ENCODE measurements around the gene HOATZ.
A peak's percentile ranks its signal among the peaks of the same experiment; 100 is the strongest.

HOATZ gene

GRCh38 chr11:111581341-111581740 lies 66.8 kb downstream of the HOATZ start:
- H3K36me3 ChIP-seq: no peaks in the 10 kb centered on the region
- no peaks in the 10 kb centered on the region for H3K9me3 ChIP-seq
- intact Hi-C loops (cut with DNase I; ENCODE audit: low total_unique reads): loop anchor here (5.0 kb wide), 1 partner anchor 196 kb away; no protein-coding TSS in a partner anchor
- no peaks in the 10 kb centered on the region for H3K27me3 ChIP-seq
- no peak for DNase-seq
- no peak overlapping the region for H3K27ac ChIP-seq
- peaks cover 0 to 4% (median 0%) of the 10 kb centered on the region in 4 donors for H3K4me1 ChIP-seq
- TF ChIP-seq CTCF (IDR thresholded peaks at IDR 0.05): no peak
- no peak overlapping the region for H3K4me3 ChIP-seq

GRCh38 chr11:111582163-111582562 lies 67.6 kb downstream of the HOATZ start:
- intact Hi-C loops (cut with DNase I; ENCODE audit: low total_unique reads): loop anchor here (5.0 kb wide), 1 partner anchor 195 kb away; no protein-coding TSS in a partner anchor
- H3K27ac ChIP-seq: no peak overlapping the region
- TF ChIP-seq CTCF (IDR thresholded peaks at IDR 0.05): no peak
- H3K4me1 ChIP-seq: peaks cover 0 to 4% (median 0%) of the 10 kb centered on the region in 4 donors
- DNase-seq: no peak
- H3K27me3 ChIP-seq: no peaks in the 10 kb centered on the region
- H3K4me3 ChIP-seq: no peak overlapping the region
- no peaks in the 10 kb centered on the region for H3K36me3 ChIP-seq
- H3K9me3 ChIP-seq: no peaks in the 10 kb centered on the region

DNA sequence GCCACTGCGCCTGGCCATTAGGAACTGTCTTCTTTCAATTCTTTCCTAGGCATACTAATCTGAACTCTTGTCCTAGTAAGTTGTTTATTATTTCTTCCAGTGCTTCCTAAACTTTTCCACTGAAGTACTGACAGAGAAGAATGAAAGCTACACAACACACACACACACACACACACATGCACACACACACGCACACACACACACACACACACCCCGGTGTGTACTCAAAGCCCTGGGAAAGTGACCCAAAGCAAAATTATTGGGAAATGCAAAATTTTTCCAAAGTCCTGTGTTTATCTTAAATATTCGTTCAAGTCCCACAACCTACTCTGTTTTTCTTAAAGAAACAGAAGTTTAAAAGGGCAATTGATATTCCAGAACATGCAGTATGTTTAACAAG lies 68.3 kb downstream of the HOATZ start:
- no peak for TF ChIP-seq CTCF (IDR thresholded peaks at IDR 0.05)
- H3K4me1 ChIP-seq: peaks cover 0 to 4% (median 0%) of the 10 kb centered on the region in 4 donors
- no peaks in the 10 kb centered on the region for H3K36me3 ChIP-seq
- no peak for DNase-seq
- H3K9me3 ChIP-seq: no peaks in the 10 kb centered on the region
- no peaks in the 10 kb centered on the region for H3K27me3 ChIP-seq
- no peak overlapping the region for H3K4me3 ChIP-seq
- no peak overlapping the region for H3K27ac ChIP-seq
- intact Hi-C loops (cut with DNase I; ENCODE audit: low total_unique reads): loop anchor here (5.0 kb wide), 1 partner anchor 194 kb away; no protein-coding TSS in a partner anchor

DNA sequence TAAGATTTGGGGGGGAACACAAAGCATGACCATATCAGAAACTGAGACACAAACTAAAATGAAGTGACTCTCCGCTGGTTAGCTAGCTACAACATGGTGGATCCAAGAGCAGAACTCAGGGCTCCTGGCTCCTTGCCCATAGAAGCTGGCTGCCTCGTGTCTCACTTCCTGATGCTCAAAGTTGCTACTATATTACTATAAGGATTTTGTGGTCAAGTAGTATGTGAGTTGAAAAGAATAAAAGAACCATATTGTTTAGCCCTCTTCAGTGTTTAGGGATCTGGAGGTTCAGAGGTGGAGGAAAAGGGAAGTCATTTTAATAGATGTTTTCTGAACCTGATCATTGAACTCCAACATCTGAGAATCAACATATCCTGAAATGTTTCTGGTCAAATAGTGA lies 70.8 kb downstream of the HOATZ start:
- intact Hi-C loops (cut with DNase I; ENCODE audit: low total_unique reads): no loop called here
- H3K36me3 ChIP-seq: no peaks in the 10 kb centered on the region
- no peak for TF ChIP-seq CTCF (IDR thresholded peaks at IDR 0.05)
- H3K27me3 ChIP-seq: no peaks in the 10 kb centered on the region
- peaks cover 0 to 4% (median 0%) of the 10 kb centered on the region in 4 donors for H3K4me1 ChIP-seq
- H3K9me3 ChIP-seq: no peaks in the 10 kb centered on the region
- no peak overlapping the region for H3K27ac ChIP-seq
- no peak overlapping the region for H3K4me3 ChIP-seq
- no peak for DNase-seq

DNA sequence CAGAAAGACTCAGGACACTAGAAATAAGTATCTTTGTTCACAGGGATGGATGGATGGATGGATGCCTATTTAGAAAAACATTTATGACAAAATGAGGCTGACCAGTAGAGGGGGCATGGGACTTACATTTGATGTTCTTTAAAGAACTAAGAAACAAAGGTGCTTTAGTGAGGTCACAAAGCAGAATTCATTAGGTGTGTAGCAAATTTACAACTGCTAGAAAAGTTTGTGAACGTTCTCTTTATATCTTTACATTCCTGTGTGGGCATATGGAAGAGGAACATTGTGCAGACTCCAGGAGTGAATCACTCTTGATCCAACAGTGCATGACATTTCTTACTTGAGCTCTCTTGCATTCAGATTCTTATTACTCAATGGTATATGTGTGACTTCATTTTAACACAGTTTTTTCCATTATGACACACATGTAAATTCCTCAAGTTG lies 71.8 kb downstream of the HOATZ start:
- H3K27ac ChIP-seq: no peak overlapping the region
- peaks cover 0 to 4% (median 0%) of the 10 kb centered on the region in 4 donors for H3K4me1 ChIP-seq
- peak; percentile 50 to 62 for TF ChIP-seq CTCF (IDR thresholded peaks at IDR 0.05)
- no peaks in the 10 kb centered on the region for H3K9me3 ChIP-seq
- H3K4me3 ChIP-seq: no peak overlapping the region
- no peaks in the 10 kb centered on the region for H3K36me3 ChIP-seq
- intact Hi-C loops (cut with DNase I; ENCODE audit: low total_unique reads): no loop called here
- H3K27me3 ChIP-seq: no peaks in the 10 kb centered on the region
- no peak for DNase-seq
